ENCODE data around the gene DNAJB12. TPM values are rescaled to one million over a fixed set of nuclear protein-coding genes. Genes with fewer than 3 reads are reported as not detected.
"Not testable (repeated sequence)": the region's sequence is repeated elsewhere in the genome, so short reads cannot be mapped to it uniquely, and the experiment has no call there.

Gene DNAJB12
- total RNA-seq, 2 donors from 2014 or later: 25.8 to 33.4 TPM

DNA sequence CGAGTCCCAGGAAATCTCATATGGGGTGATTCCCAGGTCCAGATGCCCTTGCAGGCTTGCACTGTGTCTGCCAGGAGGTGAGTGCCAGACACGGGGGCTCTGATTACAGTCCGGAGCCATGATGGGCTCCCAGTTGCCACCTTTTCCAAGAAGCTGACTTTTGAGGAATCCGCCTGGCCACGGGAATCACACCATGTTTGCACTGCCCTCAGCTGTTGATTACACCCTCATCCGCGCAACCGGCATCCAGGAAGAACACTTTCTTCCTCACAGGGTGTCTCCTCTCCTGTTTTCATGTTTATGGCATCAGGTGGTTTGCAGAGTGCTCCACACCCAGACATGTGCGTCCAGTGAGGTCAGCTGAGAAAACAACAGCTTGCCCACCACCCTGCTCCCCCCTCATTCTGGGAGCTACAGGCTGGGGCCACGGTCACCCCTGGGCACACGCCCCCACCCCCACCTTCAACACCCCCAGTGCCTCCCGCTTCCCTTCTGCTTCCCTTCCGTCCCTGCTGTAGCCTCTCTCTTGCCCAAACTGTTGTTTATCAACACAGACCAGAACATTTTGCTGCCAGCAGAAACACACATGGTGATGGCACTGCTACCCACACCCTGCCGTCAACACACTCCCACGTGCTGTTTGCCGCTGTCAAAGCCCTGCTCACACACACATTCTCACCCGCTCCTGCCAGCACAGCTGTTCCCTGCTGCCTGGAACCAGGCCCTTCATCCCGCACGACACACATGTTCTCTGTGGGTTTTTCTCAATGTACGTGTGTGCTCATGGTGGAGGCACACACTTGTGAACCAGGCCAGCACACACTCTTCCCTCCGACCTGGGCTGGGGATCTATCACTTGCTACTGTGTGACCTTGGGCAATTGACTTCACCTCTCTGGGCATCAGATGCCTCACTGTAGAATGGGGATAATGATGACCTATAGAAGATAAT is 45.2 kb downstream of the DNAJB12 start:
- DNase-seq (peak; percentile 73), ATAC-seq (peak; percentile 85 to 90)
- intact Hi-C loops (cut with DNase I): no loop called here

DNA sequence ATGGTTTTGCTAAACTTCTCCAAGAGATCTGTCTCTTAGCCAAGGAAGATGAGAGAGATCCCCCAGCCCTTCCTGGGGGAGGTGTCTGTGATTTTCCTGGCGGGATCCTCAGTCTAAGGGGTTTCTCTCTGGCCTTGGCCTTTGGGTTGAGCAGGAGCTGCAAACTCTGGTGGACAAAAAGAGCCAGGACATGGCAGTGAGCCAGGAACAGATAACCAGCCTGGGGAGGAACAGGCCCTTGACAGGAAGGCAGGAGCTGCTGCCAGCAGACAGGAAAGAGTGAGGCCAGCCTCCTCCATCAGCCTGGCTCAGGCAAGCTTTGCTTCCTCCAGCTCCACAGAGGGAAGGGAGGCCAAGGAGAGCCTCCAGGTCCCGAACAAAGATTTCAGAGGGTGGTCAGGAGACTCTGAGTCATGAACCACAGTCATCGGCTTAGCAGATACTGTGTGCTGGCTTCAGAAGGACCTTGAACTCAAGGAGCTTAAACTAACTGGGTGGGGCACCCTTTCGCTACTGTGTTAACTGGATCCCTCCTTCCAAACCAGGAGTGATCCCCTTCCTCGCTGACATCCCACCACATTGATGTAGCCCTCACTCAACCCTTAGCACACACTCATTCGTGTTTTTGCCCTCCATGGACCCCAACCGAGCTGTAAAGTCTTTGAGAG is 46.3 kb downstream of the DNAJB12 start:
- DNase-seq (peak; percentile 91), ATAC-seq (peak; percentile 67 to 81)
- intact Hi-C loops (cut with DNase I): no loop called here

GRCh38 chr10:72307711-72308110 is 47.0 kb downstream of the DNAJB12 start:
- intact Hi-C loops (cut with DNase I); ATAC-seq; DNase-seq: not testable (repeated sequence)

DNA sequence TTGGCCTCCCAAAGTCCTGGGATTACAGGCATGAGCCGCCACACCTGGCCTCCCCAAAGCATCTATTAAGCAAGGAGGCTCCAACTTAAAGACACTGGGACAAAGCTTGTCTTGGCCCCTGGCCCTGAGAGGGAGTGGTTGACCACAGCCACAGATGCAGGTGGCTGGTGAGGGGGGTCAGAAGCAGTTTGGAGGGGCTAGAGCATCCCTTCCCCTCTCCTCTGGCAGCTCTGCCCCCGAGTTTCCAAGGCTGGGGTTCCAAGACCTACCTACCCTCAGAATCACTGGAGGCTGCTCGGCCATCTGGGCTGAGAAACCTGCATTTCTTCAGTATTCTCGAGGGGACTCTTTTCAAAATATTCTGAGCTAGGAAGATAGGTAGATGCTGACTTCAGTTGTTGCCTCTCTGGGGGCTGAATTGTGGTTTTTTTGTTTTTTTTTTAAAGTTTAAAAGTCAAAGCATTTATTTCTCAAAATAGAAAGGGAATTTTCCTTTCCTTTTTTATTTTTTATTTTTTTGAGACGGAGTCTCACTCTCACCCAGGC is 48.4 kb downstream of the DNAJB12 start:
- ATAC-seq (no peak), DNase-seq (no peak)
- intact Hi-C loops (cut with DNase I): no loop called here

GRCh38 chr10:72303424-72304128 is 51.1 kb downstream of the DNAJB12 start:
- no peak for ATAC-seq
- intact Hi-C loops (cut with DNase I): no loop called here
- DNase-seq: no peak

DNA sequence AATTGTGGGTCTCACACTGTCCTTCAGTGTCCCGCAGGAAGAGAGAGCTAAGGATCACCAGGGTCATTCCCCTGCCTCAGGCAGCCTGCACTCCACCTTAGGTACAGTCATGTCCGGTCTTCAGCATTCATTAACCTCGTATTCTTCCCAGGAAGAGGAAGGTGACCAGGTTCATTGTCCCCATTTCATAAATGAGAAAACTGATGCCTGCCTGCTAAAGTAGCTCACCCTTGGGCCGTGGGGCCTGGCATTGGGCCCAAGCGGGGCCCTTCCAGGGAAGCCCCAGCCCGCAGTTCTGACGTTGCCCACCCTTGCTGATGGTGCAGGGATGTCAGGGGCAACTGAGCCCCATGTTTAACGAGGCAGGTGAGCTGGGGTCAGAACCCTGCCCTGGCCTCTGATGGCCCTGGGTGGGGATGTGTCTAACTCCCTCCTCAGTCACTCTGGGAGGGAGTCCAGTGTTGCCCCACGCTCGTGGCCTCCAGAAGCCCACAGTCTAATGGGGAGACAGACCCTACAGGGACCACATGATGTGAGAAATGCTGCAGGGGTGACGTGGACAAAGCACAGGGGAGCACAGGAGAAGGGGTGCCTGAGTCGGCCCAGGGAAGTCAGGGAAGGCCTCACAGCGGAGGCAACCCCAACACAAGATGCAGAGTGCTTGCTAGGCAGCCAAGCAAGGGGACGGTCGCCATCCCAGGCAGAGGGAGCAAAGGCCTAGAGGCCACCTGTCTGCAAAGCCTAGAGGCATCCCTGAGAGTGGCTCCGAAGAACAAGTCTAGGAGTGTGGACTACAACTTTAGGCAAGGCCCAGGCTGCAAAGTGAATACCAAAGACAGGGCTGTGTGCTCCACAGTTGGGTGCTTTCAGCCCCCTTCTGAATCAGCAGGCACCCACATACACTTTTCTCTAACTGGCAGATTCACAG is 55.9 kb downstream of the DNAJB12 start:
- DNase-seq (no peak), ATAC-seq (no peak)
- intact Hi-C loops (cut with DNase I): no loop called here

DNA sequence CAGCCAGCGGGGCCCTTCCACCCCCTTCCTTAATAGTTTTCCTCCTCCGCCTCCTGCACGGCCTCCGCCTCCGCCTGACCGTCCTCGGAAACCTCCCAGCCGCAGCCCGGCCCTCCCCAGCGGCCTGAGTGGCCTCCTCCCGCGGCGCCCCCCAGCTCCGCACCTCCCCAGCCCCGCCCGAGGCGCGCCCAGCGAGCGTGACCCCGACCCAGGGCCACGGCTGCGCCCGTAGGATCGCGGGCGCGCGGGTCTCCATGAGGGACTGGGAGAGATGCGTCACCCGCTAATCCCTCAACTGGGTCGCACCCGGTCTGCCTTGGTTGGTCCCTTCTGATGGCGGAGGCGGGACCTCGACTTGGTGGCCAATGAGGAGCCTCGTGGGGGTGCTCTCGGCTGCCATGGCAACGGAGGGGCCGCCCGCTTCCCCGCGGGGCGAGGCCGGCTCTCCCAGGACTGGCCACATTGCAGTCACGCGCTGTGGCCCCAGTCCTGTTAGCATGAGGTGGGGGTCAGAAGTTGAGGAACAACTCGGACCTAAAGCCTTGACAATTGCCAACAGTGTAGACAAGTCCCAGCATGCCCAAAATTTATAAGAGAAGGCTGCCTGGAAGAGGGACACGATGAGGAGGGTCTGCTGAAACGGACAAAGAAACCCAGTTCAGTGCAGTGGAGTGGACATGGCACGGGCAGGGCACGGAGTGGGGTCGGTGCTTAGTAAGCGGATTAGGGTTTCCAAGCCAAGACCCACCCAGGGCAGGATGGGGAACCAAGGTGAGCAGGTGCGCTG is 56.7 kb downstream of the DNAJB12 start:
- DNase-seq: peak; percentile 99
- ATAC-seq: peak; percentile 97
- intact Hi-C loops (cut with DNase I): no loop called here

DNA sequence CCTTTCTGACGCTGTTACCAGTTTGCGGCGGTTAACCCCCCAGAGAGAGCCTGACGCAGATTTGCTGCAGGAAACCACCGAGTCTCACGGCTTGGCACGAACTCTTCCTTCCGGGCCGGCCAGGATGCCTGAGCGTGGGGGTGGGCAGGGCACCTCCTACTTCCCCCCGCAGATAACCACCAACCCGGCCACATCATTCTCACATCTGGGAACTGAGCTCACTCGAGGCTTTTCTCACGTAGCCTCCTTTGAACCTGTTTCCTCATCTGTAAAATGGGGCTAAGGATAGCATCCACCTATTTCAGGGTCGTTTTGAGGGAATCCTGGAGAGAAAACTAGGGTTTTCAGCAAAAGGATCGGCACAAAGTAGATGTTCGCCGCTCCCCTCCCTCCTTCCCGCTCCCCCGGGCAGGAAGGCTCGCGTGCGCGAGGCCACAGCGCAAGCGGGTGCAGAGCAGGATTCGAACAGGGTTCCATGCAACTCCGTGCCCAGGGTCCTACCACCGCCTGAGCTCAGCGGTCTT is 57.4 kb downstream of the DNAJB12 start:
- peak; percentile 95 for DNase-seq
- peak; percentile 79 to 87 for ATAC-seq
- intact Hi-C loops (cut with DNase I): no loop called here

- DNase-seq; intact Hi-C loops (cut with DNase I); ATAC-seq: not testable (repeated sequence)
Measured at GRCh38 chr10:72296829-72297280, 57.9 kb downstream of the DNAJB12 start.

GRCh38 chr10:72295330-72295910 is 59.3 kb downstream of the DNAJB12 start:
- DNase-seq (no peak), ATAC-seq (no peak)
- intact Hi-C loops (cut with DNase I): no loop called here

- DNase-seq: no peak
- intact Hi-C loops (cut with DNase I): no loop called here
- ATAC-seq: no peak
Measured at GRCh38 chr10:72292223-72292691, 62.5 kb downstream of the DNAJB12 start.

DNA sequence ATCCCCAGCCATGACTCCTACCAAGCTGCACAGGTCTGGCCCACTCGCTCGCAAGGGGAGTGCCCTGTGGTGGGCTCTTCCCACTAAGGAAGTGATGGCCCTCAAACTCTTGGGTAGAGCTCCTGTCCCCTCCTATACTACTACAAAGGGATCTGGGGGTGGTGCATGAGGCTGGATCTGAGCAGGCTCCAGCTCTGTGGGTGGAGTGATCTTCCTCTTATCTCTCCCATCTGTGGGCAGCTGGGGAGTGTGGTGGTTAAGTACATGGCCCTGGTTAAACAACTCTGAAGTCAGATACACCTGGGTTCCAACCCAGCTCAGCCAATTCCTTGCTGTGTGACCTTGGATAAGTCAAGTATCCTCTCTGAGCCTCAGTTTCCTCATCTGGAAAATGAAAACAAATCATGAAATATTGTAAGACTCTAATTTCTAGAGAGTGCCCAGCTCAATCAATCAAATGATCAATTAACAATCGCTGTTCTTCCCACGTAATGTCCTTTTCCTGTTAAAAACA is 63.6 kb downstream of the DNAJB12 start:
- DNase-seq: no peak
- no peak for ATAC-seq
- intact Hi-C loops (cut with DNase I): no loop called here

DNA sequence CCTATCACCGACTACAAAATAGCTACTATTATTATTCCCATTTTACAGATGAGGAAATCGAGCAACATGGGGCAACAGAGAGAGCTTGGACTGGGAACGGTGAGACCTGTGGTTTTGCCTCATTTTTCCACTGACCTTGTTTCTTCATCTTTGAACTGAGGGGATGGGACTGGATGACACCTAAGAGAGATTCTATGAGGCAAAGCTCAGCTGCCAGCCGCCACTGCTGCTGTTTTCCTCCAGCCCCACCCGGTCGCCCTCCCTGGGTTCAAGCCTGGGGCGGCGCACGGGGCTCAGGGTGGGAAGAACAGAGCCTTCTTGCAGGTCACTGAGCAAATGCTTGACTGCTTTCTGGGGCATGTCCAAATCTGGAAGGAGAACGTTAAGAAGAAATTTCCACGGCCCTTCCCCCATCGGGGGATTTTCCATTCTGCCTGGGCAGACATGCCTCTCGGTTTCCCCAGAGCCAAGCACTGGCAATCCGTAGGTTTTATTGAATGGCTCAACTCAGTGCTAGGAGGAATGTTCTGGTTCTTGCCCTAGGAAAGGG is 68.7 kb downstream of the DNAJB12 start:
- DNase-seq (no peak), ATAC-seq (no peak)
- intact Hi-C loops (cut with DNase I): no loop called here

DNA sequence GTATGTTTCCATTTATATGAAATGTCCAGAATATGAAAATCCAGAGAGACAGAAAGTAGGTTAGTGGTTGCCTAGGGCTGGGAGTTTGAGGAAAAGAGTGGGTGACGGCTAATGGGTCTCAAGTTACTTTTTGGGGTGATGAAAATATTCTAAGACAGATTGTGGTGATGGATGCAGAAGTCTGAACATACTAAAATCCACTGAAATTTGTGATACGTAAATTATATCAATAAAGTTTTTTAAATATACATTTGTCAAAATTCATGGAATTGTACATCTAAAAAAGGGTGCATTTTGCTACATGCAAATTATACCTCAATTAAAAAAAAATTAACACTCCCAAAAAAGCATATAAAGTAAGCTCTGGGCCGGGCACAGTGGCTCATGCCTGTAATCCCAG is 71.6 kb downstream of the DNAJB12 start:
- ATAC-seq (no peak), DNase-seq (no peak)
- intact Hi-C loops (cut with DNase I): no loop called here

Data from left cardiac atrium (tissue), 4 donors.